Activated CD4-positive, alpha-beta T cell treated with anti-CD3 and anti-CD28 coated beads, Interleukin-2, amount 10 ng/mL, durations not matched to agents 7 days and 5 days (primary cell): ENCODE measurements around the gene GALNT14. TPM values are rescaled to one million over a fixed set of nuclear protein-coding genes. Genes with fewer than 3 reads are reported as not detected.

Source experiments
- CTCF ChIA-PET: fragments of 350-600 bp; sonication (Branson Sonifier 250); formaldehyde crosslinking; loops from one replicate; lab custom pipeline; 2021; ENCODE audit warnings: antibody characterized with exemption; lab: Charles Lee
- POLR2A ChIA-PET: fragments of 350-600 bp; sonication (Branson Sonifier 250); formaldehyde crosslinking; loops from one replicate; lab custom pipeline; 2021; ENCODE audit warnings: antibody characterized with exemption; lab: Charles Lee
- DNase-seq: peaks from one replicate; pipeline ENCODE4 v3.0.0-alpha.2; 2020
- H3K27ac Mint-ChIP-seq: one replicate; pipeline ENCODE4 v1.8.0; 2021; ENCODE audit warnings: mild to moderate bottlenecking, moderate library complexity, mixed read lengths
- H3K27me3 Mint-ChIP-seq: one replicate; pipeline ENCODE4 v1.8.0; 2021; ENCODE audit warnings: mixed read lengths
- H3K36me3 Mint-ChIP-seq: one replicate; pipeline ENCODE4 v1.8.0; 2021; ENCODE audit warnings: low read depth, mixed read lengths
- H3K4me1 Mint-ChIP-seq: one replicate; pipeline ENCODE4 v1.8.0; 2021; ENCODE audit warnings: mixed read lengths
- H3K4me3 Mint-ChIP-seq: one replicate; pipeline ENCODE4 v1.8.0; 2021; ENCODE audit warnings: mild to moderate bottlenecking, moderate library complexity, mixed read lengths
- H3K9me3 Mint-ChIP-seq: one replicate; pipeline ENCODE4 v1.8.0; 2021; ENCODE audit warnings: mixed read lengths
- total RNA-seq, 2 experiments: library from RNA; stranded (reverse); gene quantifications; one replicate each; pipeline ENCODE4 v1.2.3, GENCODE V29; 2021

Gene GALNT14
- total RNA-seq, 2 experiments from 2014 or later = not detected

- no peak overlapping the region for H3K4me3 Mint-ChIP-seq
- CTCF ChIA-PET = no interaction called here
- DNase-seq = no peak
- no peak overlapping the region for H3K27ac Mint-ChIP-seq
- H3K4me1 Mint-ChIP-seq = no peaks in the 10 kb centered on the region
- POLR2A ChIA-PET = no interaction called here
- no peaks in the 10 kb centered on the region for H3K36me3 Mint-ChIP-seq
- no peaks in the 10 kb centered on the region for H3K9me3 Mint-ChIP-seq
- H3K27me3 Mint-ChIP-seq = no peaks in the 10 kb centered on the region
These were observed 173.8 kb downstream of the GALNT14 start for GRCh38 chr2:30964334-30965005.

- no peaks in the 10 kb centered on the region for H3K9me3 Mint-ChIP-seq
- H3K27me3 Mint-ChIP-seq = no peaks in the 10 kb centered on the region
- H3K36me3 Mint-ChIP-seq = no peaks in the 10 kb centered on the region
- no peak overlapping the region for H3K27ac Mint-ChIP-seq
- H3K4me3 Mint-ChIP-seq = no peak overlapping the region
- POLR2A ChIA-PET = no interaction called here
- CTCF ChIA-PET = no interaction called here
- H3K4me1 Mint-ChIP-seq = no peaks in the 10 kb centered on the region
- DNase-seq = no peak
These were observed 175.1 kb downstream of the GALNT14 start for GRCh38 chr2:30963184-30963583.

- Mint-ChIP-seq H3K27me3 (no peaks in the 10 kb centered on the region), H3K9me3 (no peaks in the 10 kb centered on the region), H3K27ac (no peak overlapping the region), H3K4me1 (no peaks in the 10 kb centered on the region), H3K4me3 (no peak overlapping the region), H3K36me3 (no peaks in the 10 kb centered on the region)
- no peak for DNase-seq
- POLR2A ChIA-PET = no interaction called here
- CTCF ChIA-PET = interaction anchor here (0.6 kb wide), 1 partner anchor 66 kb away, joined by 4 read pairs; no protein-coding TSS in a partner anchor
These were observed 178.0 kb downstream of the GALNT14 start for GRCh38 chr2:30960213-30960612.

- no peak overlapping the region for H3K4me3 Mint-ChIP-seq
- CTCF ChIA-PET = interaction anchor here (0.6 kb wide), 2 partner anchors 66 to 810 kb away, joined by 3 to 4 read pairs; no protein-coding TSS in a partner anchor
- no peak overlapping the region for H3K27ac Mint-ChIP-seq
- H3K9me3 Mint-ChIP-seq = no peaks in the 10 kb centered on the region
- no peaks in the 10 kb centered on the region for H3K36me3 Mint-ChIP-seq
- POLR2A ChIA-PET = no interaction called here
- H3K4me1 Mint-ChIP-seq = no peaks in the 10 kb centered on the region
- no peak for DNase-seq
- H3K27me3 Mint-ChIP-seq = no peaks in the 10 kb centered on the region
These were observed 178.6 kb downstream of the GALNT14 start for GRCh38 chr2:30959653-30960052.

- no peaks in the 10 kb centered on the region for H3K27me3 Mint-ChIP-seq
- no peaks in the 10 kb centered on the region for H3K9me3 Mint-ChIP-seq
- no peak overlapping the region for H3K4me3 Mint-ChIP-seq
- H3K36me3 Mint-ChIP-seq = no peaks in the 10 kb centered on the region
- ChIA-PET POLR2A (no interaction called here), CTCF (no interaction called here)
- H3K27ac Mint-ChIP-seq = no peak overlapping the region
- H3K4me1 Mint-ChIP-seq = no peaks in the 10 kb centered on the region
- no peak for DNase-seq
These were observed 179.3 kb downstream of the GALNT14 start for GRCh38 chr2:30958918-30959265.

GRCh38 chr2:30958193-30958917 lies 179.9 kb downstream of the GALNT14 start:
- Mint-ChIP-seq H3K36me3 (no peaks in the 10 kb centered on the region), H3K9me3 (no peaks in the 10 kb centered on the region), H3K27me3 (no peaks in the 10 kb centered on the region), H3K4me1 (no peaks in the 10 kb centered on the region), H3K27ac (no peak overlapping the region), H3K4me3 (no peak overlapping the region)
- no peak for DNase-seq
- POLR2A ChIA-PET = no interaction called here
- CTCF ChIA-PET = interaction anchor here (0.6 kb wide), 1 partner anchor 767 kb away, joined by 3 read pairs; no protein-coding TSS in a partner anchor

- H3K4me1 Mint-ChIP-seq = no peaks in the 10 kb centered on the region
- H3K9me3 Mint-ChIP-seq = no peaks in the 10 kb centered on the region
- no peak for DNase-seq
- no peaks in the 10 kb centered on the region for H3K27me3 Mint-ChIP-seq
- ChIA-PET POLR2A (no interaction called here), CTCF (no interaction called here)
- no peak overlapping the region for H3K27ac Mint-ChIP-seq
- no peak overlapping the region for H3K4me3 Mint-ChIP-seq
- H3K36me3 Mint-ChIP-seq = no peaks in the 10 kb centered on the region
These were observed 180.6 kb downstream of the GALNT14 start for GRCh38 chr2:30957591-30957990.

GRCh38 chr2:30956995-30957394 lies 181.2 kb downstream of the GALNT14 start:
- Mint-ChIP-seq H3K9me3 (no peaks in the 10 kb centered on the region), H3K27me3 (no peaks in the 10 kb centered on the region), H3K4me1 (no peaks in the 10 kb centered on the region), H3K4me3 (no peak overlapping the region), H3K36me3 (no peaks in the 10 kb centered on the region), H3K27ac (no peak overlapping the region)
- DNase-seq = no peak
- ChIA-PET CTCF (no interaction called here), POLR2A (no interaction called here)

GRCh38 chr2:30955516-30956132 lies 182.6 kb downstream of the GALNT14 start:
- Mint-ChIP-seq H3K36me3 (no peaks in the 10 kb centered on the region), H3K27me3 (no peaks in the 10 kb centered on the region), H3K4me1 (no peaks in the 10 kb centered on the region), H3K9me3 (no peaks in the 10 kb centered on the region), H3K4me3 (no peak overlapping the region), H3K27ac (no peak overlapping the region)
- no peak for DNase-seq
- POLR2A ChIA-PET = no interaction called here
- CTCF ChIA-PET = no interaction called here

- ChIA-PET CTCF (no interaction called here), POLR2A (no interaction called here)
- Mint-ChIP-seq H3K27ac (no peak overlapping the region), H3K4me1 (no peaks in the 10 kb centered on the region), H3K36me3 (no peaks in the 10 kb centered on the region), H3K4me3 (no peak overlapping the region), H3K9me3 (no peaks in the 10 kb centered on the region), H3K27me3 (no peaks in the 10 kb centered on the region)
- no peak for DNase-seq
These were observed 187.9 kb downstream of the GALNT14 start for GRCh38 chr2:30950339-30950738.

GRCh38 chr2:30949435-30949834 lies 188.8 kb downstream of the GALNT14 start:
- POLR2A ChIA-PET = no interaction called here
- Mint-ChIP-seq H3K36me3 (no peaks in the 10 kb centered on the region), H3K27me3 (no peaks in the 10 kb centered on the region), H3K9me3 (no peaks in the 10 kb centered on the region), H3K27ac (no peak overlapping the region), H3K4me1 (no peaks in the 10 kb centered on the region), H3K4me3 (no peak overlapping the region)
- CTCF ChIA-PET = no interaction called here
- DNase-seq = no peak

- DNase-seq = no peak
- ChIA-PET CTCF (no interaction called here), POLR2A (no interaction called here)
- Mint-ChIP-seq H3K36me3 (no peaks in the 10 kb centered on the region), H3K27me3 (no peaks in the 10 kb centered on the region), H3K4me3 (no peak overlapping the region), H3K4me1 (no peaks in the 10 kb centered on the region), H3K9me3 (no peaks in the 10 kb centered on the region), H3K27ac (no peak overlapping the region)
These were observed 189.4 kb downstream of the GALNT14 start for GRCh38 chr2:30948857-30949256.

- DNase-seq = no peak
- Mint-ChIP-seq H3K27ac (no peak overlapping the region), H3K4me1 (no peaks in the 10 kb centered on the region), H3K27me3 (no peaks in the 10 kb centered on the region), H3K36me3 (no peaks in the 10 kb centered on the region), H3K9me3 (no peaks in the 10 kb centered on the region), H3K4me3 (no peak overlapping the region)
- ChIA-PET CTCF (no interaction called here), POLR2A (no interaction called here)
These were observed 190.1 kb downstream of the GALNT14 start for GRCh38 chr2:30948130-30948529.
